Neural cell (in vitro differentiated cells): ENCODE data around the gene SRPK1.

Experiments used
- EP300 ChIP-seq: fragments of 450-650 bp; conservative IDR thresholded peaks from 2 replicates; pipeline ENCODE4 v1.6.1; 2014; ENCODE audit warnings: antibody characterized with exemption, mild to moderate bottlenecking, moderate library complexity; ENCODE audit not compliant: poor library complexity, severe bottlenecking
- EZH2 ChIP-seq: fragments of 200-600, 300-800 bp; shearing (Covaris generic), sonication (generic); IDR thresholded peaks from 2 replicates; pipeline ENCODE4 v1.6.1; 2014; ENCODE audit warnings: antibody characterized with exemption, low read length, borderline replicate concordance, mild to moderate bottlenecking; ENCODE audit not compliant: insufficient read depth, poor library complexity, severe bottlenecking
- POLR2AphosphoS5 ChIP-seq: IDR thresholded peaks from 2 replicates; pipeline ENCODE4 v1.6.1; 2012
- RAD21 ChIP-seq: fragments of 450-650 bp; conservative IDR thresholded peaks from 2 replicates; pipeline ENCODE4 v1.6.1; 2014; ENCODE audit warnings: antibody characterized with exemption, mild to moderate bottlenecking, moderate library complexity
- TF ChIP-seq, protein P1 (sequence below): fragments of 450-650 bp; IDR thresholded peaks from 2 replicates; pipeline ENCODE4 v1.5.1; 2014; ENCODE audit warnings: antibody characterized with exemption, mild to moderate bottlenecking, moderate library complexity; ENCODE audit not compliant: poor library complexity, severe bottlenecking
- TF ChIP-seq, protein P2 (sequence below): IDR thresholded peaks from 2 replicates; pipeline ENCODE4 v1.6.1; 2012; ENCODE audit warnings: borderline replicate concordance

DNA sequence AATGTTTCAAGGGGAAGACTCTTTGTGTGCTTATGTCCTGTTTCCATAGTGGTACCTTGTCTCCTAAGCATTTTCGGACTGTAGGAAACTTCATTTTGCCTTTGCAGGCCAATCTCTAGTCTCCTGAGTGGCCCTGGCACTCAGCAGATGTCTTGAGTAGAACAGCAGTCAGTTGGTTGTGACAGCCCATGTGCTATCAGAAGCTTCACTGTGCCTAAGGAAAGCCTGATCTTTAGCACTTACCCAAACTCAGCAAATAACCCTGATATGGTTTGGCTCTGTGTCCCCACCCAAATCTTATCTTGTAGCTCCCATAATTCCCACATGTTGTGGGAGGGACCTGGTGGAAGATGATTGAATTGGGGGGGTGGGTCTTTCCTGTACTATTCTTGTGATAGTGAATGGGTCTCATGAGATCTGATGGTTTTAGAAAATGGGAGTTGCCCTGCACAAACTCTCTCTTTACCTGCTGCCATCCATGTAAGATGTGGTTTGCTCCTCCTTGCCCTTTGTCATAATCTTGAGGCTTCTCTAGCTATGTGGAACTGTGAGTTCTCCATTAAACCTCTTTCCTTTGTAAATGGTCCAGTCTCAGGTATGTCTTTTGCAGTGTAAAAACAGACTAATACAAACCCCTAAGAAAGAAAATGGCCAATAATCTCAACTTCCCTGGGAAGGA is 15.9 kb upstream of the SRPK1 start:
- TF ChIP-seq, protein P1, sequence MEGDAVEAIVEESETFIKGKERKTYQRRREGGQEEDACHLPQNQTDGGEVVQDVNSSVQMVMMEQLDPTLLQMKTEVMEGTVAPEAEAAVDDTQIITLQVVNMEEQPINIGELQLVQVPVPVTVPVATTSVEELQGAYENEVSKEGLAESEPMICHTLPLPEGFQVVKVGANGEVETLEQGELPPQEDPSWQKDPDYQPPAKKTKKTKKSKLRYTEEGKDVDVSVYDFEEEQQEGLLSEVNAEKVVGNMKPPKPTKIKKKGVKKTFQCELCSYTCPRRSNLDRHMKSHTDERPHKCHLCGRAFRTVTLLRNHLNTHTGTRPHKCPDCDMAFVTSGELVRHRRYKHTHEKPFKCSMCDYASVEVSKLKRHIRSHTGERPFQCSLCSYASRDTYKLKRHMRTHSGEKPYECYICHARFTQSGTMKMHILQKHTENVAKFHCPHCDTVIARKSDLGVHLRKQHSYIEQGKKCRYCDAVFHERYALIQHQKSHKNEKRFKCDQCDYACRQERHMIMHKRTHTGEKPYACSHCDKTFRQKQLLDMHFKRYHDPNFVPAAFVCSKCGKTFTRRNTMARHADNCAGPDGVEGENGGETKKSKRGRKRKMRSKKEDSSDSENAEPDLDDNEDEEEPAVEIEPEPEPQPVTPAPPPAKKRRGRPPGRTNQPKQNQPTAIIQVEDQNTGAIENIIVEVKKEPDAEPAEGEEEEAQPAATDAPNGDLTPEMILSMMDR, result no peak
- TF ChIP-seq EP300, result no peak
- no peak for TF ChIP-seq POLR2AphosphoS5
- TF ChIP-seq EZH2, result no peak
- TF ChIP-seq, protein P2, sequence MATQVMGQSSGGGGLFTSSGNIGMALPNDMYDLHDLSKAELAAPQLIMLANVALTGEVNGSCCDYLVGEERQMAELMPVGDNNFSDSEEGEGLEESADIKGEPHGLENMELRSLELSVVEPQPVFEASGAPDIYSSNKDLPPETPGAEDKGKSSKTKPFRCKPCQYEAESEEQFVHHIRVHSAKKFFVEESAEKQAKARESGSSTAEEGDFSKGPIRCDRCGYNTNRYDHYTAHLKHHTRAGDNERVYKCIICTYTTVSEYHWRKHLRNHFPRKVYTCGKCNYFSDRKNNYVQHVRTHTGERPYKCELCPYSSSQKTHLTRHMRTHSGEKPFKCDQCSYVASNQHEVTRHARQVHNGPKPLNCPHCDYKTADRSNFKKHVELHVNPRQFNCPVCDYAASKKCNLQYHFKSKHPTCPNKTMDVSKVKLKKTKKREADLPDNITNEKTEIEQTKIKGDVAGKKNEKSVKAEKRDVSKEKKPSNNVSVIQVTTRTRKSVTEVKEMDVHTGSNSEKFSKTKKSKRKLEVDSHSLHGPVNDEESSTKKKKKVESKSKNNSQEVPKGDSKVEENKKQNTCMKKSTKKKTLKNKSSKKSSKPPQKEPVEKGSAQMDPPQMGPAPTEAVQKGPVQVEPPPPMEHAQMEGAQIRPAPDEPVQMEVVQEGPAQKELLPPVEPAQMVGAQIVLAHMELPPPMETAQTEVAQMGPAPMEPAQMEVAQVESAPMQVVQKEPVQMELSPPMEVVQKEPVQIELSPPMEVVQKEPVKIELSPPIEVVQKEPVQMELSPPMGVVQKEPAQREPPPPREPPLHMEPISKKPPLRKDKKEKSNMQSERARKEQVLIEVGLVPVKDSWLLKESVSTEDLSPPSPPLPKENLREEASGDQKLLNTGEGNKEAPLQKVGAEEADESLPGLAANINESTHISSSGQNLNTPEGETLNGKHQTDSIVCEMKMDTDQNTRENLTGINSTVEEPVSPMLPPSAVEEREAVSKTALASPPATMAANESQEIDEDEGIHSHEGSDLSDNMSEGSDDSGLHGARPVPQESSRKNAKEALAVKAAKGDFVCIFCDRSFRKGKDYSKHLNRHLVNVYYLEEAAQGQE, result no peak
- TF ChIP-seq RAD21, result no peak
